ENCODE results near the gene MZF1. TPM values are rescaled to one million over a fixed set of nuclear protein-coding genes. Genes with fewer than 3 reads are reported as not detected.
A peak's percentile ranks its signal among the peaks of the same experiment; 100 is the strongest.

The MZF1 gene
- total and polyA plus RNA-seq, 9 of the 15 experiments (the other 6 are each of a cell fraction or from before 2014, with no cell fraction given), result 0.31 to 29.3 (median 11.5) TPM

DNA sequence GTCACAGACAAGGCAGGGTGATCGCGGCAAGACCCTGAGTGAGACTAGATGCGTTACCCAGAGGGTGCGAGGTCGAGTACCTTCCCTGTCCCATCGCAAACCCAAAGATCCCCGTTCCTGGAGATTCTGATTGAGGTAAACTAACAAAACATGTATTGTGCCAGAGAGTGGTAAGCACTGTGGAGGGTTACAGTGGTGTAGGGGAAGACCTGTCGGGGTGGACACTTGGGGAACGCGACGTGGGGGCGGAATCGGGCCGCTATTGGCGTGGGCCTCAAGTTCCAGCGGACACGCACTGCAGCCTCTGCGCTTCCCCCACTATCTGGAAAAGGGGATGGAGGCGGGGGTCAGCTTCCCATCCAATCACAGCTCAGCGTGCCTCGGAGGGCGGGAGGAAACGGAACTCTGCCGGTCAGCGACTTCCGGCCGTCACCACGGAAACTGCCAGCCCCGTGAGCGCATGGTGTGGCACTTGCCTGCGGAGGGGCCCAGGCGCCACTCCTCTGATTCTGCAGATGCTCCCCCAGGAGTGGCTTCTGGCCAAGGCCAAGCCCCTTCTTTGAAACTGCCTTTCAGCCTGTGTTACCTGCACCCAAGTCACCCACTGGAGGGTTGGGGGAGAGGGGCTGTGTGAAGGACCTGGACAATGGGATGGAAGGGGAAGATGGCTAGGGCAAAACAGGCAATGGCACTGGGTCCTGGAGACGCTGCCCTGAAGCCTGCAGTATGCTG, 13.7 kb downstream of the MZF1 start (continued):
- no peak for TF ChIP-seq TFAM (CRISPR knock-in tag; conservative IDR thresholded peaks at IDR 0.05)
- TF ChIP-seq KLF16 (IDR thresholded peaks at IDR 0.05), result no peak
- TF ChIP-seq, protein P1, sequence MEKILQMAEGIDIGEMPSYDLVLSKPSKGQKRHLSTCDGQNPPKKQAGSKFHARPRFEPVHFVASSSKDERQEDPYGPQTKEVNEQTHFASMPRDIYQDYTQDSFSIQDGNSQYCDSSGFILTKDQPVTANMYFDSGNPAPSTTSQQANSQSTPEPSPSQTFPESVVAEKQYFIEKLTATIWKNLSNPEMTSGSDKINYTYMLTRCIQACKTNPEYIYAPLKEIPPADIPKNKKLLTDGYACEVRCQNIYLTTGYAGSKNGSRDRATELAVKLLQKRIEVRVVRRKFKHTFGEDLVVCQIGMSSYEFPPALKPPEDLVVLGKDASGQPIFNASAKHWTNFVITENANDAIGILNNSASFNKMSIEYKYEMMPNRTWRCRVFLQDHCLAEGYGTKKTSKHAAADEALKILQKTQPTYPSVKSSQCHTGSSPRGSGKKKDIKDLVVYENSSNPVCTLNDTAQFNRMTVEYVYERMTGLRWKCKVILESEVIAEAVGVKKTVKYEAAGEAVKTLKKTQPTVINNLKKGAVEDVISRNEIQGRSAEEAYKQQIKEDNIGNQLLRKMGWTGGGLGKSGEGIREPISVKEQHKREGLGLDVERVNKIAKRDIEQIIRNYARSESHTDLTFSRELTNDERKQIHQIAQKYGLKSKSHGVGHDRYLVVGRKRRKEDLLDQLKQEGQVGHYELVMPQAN (IDR thresholded peaks at IDR 0.05; ENCODE audit: borderline replicate concordance), result peak; percentile 77; the same call in 1 of the 2 replicates
- TF ChIP-seq, protein P2, sequence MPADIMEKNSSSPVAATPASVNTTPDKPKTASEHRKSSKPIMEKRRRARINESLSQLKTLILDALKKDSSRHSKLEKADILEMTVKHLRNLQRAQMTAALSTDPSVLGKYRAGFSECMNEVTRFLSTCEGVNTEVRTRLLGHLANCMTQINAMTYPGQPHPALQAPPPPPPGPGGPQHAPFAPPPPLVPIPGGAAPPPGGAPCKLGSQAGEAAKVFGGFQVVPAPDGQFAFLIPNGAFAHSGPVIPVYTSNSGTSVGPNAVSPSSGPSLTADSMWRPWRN (IDR thresholded peaks at IDR 0.05; ENCODE audit: low read depth), result peak; percentile 28; the same call in 1 of the 2 replicates
- TF ChIP-seq RBM17 (IDR thresholded peaks at IDR 0.05; ENCODE audit: borderline replicate concordance, low read depth, low read length), result no peak
- no peak for TF ChIP-seq XRCC3 (IDR thresholded peaks at IDR 0.05)
- no peak for TF ChIP-seq SMARCB1 (IDR thresholded peaks at IDR 0.05; ENCODE audit: insufficient read length, low read depth)
- no peak for TF ChIP-seq CCAR2 (IDR thresholded peaks at IDR 0.05; ENCODE audit: low read depth, low read length)
- TF ChIP-seq, protein P3, sequence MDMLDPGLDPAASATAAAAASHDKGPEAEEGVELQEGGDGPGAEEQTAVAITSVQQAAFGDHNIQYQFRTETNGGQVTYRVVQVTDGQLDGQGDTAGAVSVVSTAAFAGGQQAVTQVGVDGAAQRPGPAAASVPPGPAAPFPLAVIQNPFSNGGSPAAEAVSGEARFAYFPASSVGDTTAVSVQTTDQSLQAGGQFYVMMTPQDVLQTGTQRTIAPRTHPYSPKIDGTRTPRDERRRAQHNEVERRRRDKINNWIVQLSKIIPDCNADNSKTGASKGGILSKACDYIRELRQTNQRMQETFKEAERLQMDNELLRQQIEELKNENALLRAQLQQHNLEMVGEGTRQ (CRISPR knock-in tag; IDR thresholded peaks at IDR 0.05), result no peak
- TF ChIP-seq, protein P4, sequence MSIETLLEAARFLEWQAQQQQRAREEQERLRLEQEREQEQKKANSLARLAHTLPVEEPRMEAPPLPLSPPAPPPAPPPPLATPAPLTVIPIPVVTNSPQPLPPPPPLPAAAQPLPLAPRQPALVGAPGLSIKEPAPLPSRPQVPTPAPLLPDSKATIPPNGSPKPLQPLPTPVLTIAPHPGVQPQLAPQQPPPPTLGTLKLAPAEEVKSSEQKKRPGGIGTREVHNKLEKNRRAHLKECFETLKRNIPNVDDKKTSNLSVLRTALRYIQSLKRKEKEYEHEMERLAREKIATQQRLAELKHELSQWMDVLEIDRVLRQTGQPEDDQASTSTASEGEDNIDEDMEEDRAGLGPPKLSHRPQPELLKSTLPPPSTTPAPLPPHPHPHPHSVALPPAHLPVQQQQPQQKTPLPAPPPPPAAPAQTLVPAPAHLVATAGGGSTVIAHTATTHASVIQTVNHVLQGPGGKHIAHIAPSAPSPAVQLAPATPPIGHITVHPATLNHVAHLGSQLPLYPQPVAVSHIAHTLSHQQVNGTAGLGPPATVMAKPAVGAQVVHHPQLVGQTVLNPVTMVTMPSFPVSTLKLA (conservative IDR thresholded peaks at IDR 0.05), result peak; percentile 86 to 93
- TF ChIP-seq, protein P5, sequence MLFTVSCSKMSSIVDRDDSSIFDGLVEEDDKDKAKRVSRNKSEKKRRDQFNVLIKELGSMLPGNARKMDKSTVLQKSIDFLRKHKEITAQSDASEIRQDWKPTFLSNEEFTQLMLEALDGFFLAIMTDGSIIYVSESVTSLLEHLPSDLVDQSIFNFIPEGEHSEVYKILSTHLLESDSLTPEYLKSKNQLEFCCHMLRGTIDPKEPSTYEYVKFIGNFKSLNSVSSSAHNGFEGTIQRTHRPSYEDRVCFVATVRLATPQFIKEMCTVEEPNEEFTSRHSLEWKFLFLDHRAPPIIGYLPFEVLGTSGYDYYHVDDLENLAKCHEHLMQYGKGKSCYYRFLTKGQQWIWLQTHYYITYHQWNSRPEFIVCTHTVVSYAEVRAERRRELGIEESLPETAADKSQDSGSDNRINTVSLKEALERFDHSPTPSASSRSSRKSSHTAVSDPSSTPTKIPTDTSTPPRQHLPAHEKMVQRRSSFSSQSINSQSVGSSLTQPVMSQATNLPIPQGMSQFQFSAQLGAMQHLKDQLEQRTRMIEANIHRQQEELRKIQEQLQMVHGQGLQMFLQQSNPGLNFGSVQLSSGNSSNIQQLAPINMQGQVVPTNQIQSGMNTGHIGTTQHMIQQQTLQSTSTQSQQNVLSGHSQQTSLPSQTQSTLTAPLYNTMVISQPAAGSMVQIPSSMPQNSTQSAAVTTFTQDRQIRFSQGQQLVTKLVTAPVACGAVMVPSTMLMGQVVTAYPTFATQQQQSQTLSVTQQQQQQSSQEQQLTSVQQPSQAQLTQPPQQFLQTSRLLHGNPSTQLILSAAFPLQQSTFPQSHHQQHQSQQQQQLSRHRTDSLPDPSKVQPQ (CRISPR knock-in tag; IDR thresholded peaks at IDR 0.05; ENCODE audit: borderline replicate concordance), result no peak
- TF ChIP-seq, protein P6, sequence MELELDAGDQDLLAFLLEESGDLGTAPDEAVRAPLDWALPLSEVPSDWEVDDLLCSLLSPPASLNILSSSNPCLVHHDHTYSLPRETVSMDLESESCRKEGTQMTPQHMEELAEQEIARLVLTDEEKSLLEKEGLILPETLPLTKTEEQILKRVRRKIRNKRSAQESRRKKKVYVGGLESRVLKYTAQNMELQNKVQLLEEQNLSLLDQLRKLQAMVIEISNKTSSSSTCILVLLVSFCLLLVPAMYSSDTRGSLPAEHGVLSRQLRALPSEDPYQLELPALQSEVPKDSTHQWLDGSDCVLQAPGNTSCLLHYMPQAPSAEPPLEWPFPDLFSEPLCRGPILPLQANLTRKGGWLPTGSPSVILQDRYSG (tag; conservative IDR thresholded peaks at IDR 0.05; ENCODE audit: low read depth), result no peak; the same call in 1 of the 2 replicates
- peak; percentile 7 to 69; a peak in 2 of 4 replicates for TF ChIP-seq TEAD1 (CRISPR knock-in tag; IDR thresholded peaks at IDR 0.05)
- TF ChIP-seq SRSF3 (IDR thresholded peaks at IDR 0.05; ENCODE audit: insufficient read depth, low read length), result no peak
- TF ChIP-seq, protein P7, sequence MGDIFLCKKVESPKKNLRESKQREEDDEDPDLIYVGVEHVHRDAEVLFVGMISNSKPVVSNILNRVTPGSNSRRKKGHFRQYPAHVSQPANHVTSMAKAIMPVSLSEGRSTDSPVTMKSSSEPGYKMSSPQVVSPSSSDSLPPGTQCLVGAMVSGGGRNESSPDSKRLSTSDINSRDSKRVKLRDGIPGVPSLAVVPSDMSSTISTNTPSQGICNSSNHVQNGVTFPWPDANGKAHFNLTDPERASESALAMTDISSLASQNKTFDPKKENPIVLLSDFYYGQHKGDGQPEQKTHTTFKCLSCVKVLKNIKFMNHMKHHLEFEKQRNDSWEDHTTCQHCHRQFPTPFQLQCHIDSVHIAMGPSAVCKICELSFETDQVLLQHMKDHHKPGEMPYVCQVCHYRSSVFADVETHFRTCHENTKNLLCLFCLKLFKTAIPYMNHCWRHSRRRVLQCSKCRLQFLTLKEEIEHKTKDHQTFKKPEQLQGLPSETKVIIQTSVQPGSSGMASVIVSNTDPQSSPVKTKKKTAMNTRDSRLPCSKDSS (IDR thresholded peaks at IDR 0.05; ENCODE audit: low read depth, partially characterized antibody), result no peak

Measured in K562 (cell line).